NOMO-1 treated with dmso at 0.1 percent for 144 hours (cell line): ENCODE results near the gene PIF1.
"Not testable (repeated sequence)": the region's sequence is repeated elsewhere in the genome, so short reads cannot be mapped to it uniquely, and the experiment has no call there.

Experiments used
- DNase-seq: peaks from one replicate; lab custom pipeline; 2025; ENCODE audit not compliant: unreplicated experiment; lab: John Stamatoyannopoulos, UW

PIF1 gene

GRCh38 chr15:64847448-64847847, 22.0 kb upstream of the PIF1 start:
- DNase-seq, result no peak

GRCh38 chr15:64847016-64847415, 21.6 kb upstream of the PIF1 start:
- no peak for DNase-seq

DNA sequence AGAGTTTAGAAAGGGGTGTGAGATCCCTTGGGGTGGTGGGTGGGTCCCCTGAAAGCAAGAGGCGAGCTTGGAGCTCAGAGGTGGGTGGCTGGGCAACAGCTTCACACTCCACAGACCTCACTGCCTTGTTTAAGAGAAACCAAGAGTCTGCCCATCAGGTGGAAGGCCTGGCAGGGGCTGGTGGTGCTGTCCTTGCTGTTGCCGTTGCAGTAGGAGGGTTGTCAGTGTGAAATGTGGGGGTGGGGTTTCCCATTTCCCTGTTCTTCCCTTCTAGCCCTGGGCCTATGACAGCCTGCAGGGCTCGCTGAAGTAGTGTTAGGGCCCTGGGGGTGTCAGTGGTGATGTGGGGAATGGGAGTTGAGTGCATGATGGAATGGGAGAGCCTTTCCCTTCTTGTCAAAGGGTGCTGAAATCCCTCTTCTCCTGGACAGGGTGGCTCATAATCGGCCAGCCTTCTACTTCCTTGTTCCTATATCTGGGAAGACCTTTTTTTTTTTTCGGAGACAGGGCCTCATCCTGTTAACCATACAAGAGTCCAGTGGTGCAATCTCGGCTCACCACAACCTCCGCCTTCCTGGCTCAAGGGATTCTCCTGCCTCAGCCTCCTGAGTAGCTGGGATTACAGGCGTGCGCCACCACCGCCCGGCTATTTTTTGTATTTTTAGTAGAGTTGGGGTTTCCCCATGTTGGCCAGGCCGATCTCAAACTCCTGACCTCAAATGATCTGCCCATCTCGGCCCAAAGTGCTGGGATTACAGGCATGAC, 20.6 kb upstream of the PIF1 start:
- DNase-seq, result no peak

GRCh38 chr15:64845183-64845611, 19.8 kb upstream of the PIF1 start:
- no peak for DNase-seq

DNA sequence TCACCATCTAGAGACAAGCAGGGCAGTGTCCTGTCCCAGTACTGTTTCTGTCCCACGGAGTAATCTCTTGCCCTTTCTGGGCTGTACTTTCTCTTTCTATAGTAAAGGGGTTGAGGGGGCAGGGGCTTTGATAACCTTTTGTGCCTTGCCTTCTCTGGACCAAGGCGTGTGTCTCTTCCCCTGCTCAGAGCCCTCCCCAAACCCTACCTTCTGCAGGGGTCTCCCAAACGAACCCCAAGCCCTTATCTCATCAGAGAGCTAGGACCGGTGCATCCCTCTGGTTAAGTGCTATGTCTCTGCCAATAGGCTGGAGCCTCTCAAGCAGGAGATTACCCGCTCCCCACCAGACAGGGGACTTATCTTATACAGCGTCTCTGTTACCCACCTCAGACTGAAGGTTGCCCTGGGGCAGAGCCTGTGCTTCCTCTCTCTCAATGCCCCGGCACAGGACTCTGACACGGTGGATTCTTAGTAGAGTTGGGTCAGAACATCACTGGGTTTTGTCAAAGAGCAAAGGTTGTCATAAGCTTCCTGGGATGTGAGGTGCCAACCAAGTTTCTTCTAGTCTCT, 19.2 kb upstream of the PIF1 start:
- no peak for DNase-seq

DNA sequence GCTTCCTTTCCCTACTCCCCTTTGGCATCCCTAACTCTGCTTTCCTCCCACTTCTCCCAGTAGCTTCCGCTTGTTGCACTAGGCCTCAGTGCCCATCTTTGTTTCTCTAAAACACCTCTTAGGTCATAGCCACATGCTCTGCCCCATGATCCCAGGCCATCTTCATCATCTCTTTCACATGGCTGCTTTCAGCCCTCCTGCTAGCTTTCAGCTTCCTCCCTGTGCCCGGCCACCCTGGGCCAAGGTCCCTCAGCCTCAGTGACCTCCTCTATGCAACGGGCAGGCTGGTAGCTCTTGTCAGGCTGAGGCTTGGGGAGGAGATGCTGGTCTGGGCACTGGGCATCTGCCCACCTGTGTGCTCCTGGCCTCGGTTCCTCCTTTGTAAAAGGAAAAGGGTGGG, 18.5 kb upstream of the PIF1 start:
- DNase-seq, result no peak

DNA sequence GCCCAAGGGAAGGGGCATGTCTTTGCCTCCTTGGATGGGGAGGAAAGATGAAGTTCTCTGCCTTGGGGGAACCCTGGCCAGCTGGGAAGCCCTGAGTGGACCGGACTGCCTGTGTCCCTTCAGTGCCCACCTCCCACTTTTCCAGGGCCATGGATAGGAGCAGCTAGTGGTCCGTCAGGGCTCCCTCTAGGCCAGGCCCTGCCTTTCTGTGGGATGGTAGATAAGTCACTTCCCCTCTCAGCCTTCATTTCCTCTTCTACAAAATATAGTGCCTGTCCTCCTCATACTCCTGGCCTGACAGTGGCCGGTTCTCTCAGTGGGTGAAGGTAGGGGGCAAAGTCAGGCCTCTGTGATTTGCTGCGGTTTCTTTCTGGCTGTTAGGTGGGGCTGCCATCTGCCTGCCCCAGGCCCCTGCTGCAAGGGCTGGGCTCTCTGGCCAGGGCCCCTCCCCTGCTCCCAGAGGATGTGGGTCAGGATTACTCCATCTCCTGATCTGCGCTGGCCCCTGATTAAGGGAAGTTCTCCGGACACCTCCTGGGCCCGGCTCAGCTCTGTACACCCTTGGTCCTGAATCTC, 17.6 kb upstream of the PIF1 start:
- peak; percentile 85 for DNase-seq

DNA sequence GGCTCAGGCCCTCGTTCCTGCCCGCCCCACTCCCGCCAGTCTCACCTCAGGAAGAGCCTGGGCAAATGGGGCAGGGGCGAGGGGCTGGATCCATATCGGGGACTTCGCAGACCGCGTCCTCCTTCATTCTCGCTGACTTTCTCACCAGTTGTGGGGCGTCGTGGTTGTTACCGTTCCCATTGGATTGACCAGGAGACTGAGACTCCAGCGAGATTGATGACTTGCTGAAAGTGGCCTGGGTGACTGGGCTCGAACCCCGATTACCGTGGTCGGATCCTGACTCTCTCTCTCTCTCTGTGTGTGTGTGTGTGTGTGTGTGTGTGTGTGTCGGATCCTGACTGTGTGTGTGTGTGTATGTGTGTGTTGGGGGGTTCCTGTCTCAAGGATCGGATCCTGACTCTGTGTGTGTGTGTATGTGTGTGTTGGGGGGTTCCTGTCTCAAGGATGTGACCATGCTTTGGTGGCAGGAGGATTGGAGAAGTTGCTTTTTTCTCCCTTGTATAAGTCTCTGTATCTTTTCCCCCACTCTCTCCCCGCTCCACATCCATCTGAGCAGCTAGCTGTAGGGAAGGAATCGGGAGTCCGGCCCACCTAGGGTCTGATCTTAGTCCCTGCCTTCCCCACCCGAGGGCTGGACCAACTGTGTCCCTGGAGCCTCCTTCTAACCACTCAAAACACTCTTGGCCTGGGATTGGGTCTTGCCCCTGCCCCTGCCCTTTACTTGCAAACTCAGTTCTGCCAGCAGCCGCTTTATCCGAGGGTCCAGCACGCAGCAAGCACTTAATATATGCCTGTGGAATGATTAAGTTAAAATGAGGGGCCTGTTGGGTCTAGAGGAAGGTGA, 16.9 kb upstream of the PIF1 start:
- no peak for DNase-seq

DNA sequence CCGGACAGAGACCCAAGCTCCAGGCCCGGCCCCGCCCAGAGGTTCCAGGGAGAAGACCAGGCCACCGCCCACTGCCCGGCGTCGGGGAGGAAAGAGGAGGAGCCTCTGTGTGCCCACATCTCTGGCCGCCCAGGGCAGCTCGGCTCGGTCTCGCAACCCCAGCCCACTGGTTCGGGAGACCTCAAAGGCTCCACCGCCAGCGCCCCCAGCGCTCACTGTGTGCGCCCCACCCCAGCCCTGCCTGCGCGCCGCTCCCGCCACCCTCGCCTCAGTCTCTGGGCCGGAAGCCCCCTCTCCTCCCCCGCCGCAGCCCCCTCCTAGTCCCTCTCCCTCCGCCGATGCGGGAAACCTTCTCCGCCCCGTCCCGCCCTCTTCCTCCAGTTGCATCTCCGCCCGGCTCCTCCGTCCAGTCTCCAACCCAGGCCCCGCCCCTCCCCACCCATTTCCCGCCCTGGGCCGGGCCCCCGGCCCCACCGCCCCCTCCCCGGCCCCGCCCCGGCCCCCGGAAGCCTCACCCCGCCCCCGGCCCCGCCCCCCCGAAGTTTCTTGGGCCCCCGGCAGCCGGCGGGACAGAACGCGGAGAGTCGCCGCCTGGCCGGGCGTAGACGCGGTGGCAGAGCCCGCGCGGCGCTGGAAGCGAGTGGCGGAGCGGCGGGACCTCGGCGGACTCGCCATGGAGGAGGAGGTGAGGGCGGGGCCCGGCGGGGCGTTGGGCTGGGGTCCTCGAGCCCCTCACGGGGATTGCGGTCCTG, 16.1 kb upstream of the PIF1 start, which contains the start of gene PLEKHO2:
Gene PLEKHO2, plus strand, starts transcription at position 572 of the 752 bp plus-strand sequence. Its CDS starts 102 bp downstream, at position 674.
- peak; percentile 98 for DNase-seq

GRCh38 chr15:64841060-64841343, 15.6 kb upstream of the PIF1 start:
- DNase-seq, result no peak

GRCh38 chr15:64837502-64837901, 12.1 kb upstream of the PIF1 start:
- DNase-seq, result peak; percentile 72

- DNase-seq, result no peak
Measured at GRCh38 chr15:64836023-64836536, 10.6 kb upstream of the PIF1 start.

GRCh38 chr15:64833690-64834089, 8.2 kb upstream of the PIF1 start:
- DNase-seq, result no peak

GRCh38 chr15:64828985-64829384, 3.5 kb upstream of the PIF1 start:
- DNase-seq, result no peak

GRCh38 chr15:64824929-64825430, 467 bp downstream of the PIF1 start:
- no peak for DNase-seq

GRCh38 chr15:64816452-64816851, 9.0 kb downstream of the PIF1 start:
- DNase-seq, result no peak

DNA sequence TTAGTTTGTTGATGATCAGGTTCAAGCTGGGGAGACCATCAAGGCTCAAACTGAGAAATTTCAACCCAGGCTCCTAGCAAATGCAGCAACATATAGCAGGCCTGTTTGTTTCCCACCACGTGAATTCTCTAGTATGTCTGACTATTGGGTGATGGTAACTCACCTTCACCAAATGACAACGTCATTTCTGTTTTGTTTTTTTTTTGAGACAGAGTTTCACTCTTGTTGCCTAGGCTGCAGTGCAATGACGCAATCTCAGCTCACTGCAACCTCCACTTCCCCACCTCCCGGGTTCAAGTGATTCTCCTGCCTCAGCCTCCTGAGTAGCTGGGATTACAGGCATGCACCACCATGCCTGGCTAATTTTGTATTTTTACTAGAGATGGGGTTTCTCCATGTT, 10.5 kb downstream of the PIF1 start:
- not testable (repeated sequence) for DNase-seq

DNA sequence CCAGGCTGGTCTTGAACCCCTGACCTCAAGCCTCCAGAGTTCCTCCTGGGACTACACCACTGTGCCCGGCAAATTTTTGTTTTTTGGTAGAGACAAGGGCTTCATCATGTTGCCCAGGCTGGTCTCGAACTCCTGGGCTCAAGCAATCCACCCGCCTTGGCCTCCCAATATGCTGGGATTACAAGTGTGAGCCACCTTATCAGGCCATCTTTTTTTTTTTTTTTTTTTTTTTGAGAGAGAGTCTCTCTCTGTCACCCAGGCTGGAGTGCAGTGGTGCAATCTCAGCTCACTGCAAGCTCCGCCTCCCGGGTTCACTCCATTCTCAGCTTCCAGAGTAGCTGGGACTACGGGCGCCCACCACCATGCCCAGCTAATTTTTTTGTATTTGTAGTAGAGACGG, 11.2 kb downstream of the PIF1 start:
- DNase-seq, result not testable (repeated sequence)

- DNase-seq, result no peak
Measured at GRCh38 chr15:64813075-64813474, 12.4 kb downstream of the PIF1 start.

GRCh38 chr15:64810497-64811326, 14.7 kb downstream of the PIF1 start:
- no peak for DNase-seq
